SK-N-SH (cell line): ENCODE measurements around the gene HEMK1. TPM values are rescaled to one million over a fixed set of nuclear protein-coding genes. Genes with fewer than 3 reads are reported as not detected.

Source experiments
- CTCF ChIA-PET: fragments of 300-600, 350-600 bp; formaldehyde crosslinking; extraction: SDS; loops from one replicate; lab custom pipeline; 2021; lab: Yijun Ruan, JAX
- POLR2A ChIA-PET: fragments of 350-600 bp; sonication (Branson Sonifier 250); formaldehyde crosslinking; extraction: SDS; loops from one replicate; lab custom pipeline; 2020; ENCODE audit warnings: antibody characterized with exemption, inconsistent platforms; lab: Yijun Ruan, JAX
- DNase-seq: peaks from one replicate; pipeline ENCODE4 v3.0.0; 2012
- H2AFZ ChIP-seq: fragments of 200-600 bp; sonication (generic); 2 replicates; pipeline ENCODE4 v1.8.1; 2016; ENCODE audit warnings: antibody characterized with exemption, mild to moderate bottlenecking, low read depth
- H3F3A ChIP-seq: fragments of 200-600 bp; sonication (generic); replicated peaks from 2 replicates; pipeline ENCODE3; 2016; ENCODE audit warnings: antibody characterized with exemption, mild to moderate bottlenecking; ENCODE audit not compliant: insufficient read depth
- H3K27ac ChIP-seq, 2 experiments: fragments of 200-500 bp in 1 of 2; fragments of 200-600 bp in 1 of 2; sonication (Bioruptor generic) in 1 of 2; sonication (generic), shearing (Covaris generic) in 1 of 2; 2 replicates each; pipeline versions ENCODE4 v1.5.1 to v1.6.1; 2014 to 2016; ENCODE audit warnings: low read depth in 2 of 2, inconsistent platforms in 1 of 2, low read length in 1 of 2, mild to moderate bottlenecking in 1 of 2, mixed read lengths in 1 of 2
- H3K27me3 ChIP-seq: fragments of 200-600 bp; sonication (generic), shearing (Covaris generic); 2 replicates; pipeline ENCODE4 v1.6.1; 2016; ENCODE audit warnings: mixed run types; ENCODE audit not compliant: insufficient read depth
- H3K36me3 ChIP-seq, 2 experiments: fragments of 200-500 bp in 1 of 2; fragments of 200-600 bp in 1 of 2; sonication (Bioruptor generic) in 1 of 2; sonication (generic) in 1 of 2; replicated peaks in 1 of 2; 2 replicates each; pipeline versions ENCODE3 to v1.5.1; 2014 to 2016; ENCODE audit warnings: low read length in 1 of 2, mild to moderate bottlenecking in 1 of 2; ENCODE audit not compliant: insufficient read depth in 2 of 2, control insufficient read depth in 1 of 2
- H3K4me1 ChIP-seq, 2 experiments: fragments of 200-500 bp in 1 of 2; fragments of 200-600 bp in 1 of 2; sonication (Bioruptor generic) in 1 of 2; sonication (generic), shearing (Covaris generic) in 1 of 2; 2 replicates each; pipeline versions ENCODE4 v1.5.1 to v1.6.1; 2014 to 2016; ENCODE audit warnings: low read depth in 1 of 2, low read length in 1 of 2, mixed run types in 1 of 2; ENCODE audit not compliant: insufficient read depth in 2 of 2, control insufficient read depth in 1 of 2
- H3K4me2 ChIP-seq: fragments of 200-600 bp; sonication (generic), shearing (Covaris generic); 2 replicates; pipeline ENCODE4 v1.6.1; 2017; ENCODE audit warnings: mixed run types
- H3K4me3 ChIP-seq, 2 experiments: fragments of 200-500 bp in 1 of 2; fragments of 200-600 bp in 1 of 2; sonication (Bioruptor generic) in 1 of 2; sonication (generic), shearing (Covaris generic) in 1 of 2; 2 replicates each; pipeline versions ENCODE4 v1.5.1 to v1.8.1; 2014 to 2016; ENCODE audit warnings: low read depth in 2 of 2, inconsistent platforms in 1 of 2, low read length in 1 of 2, mild to moderate bottlenecking in 1 of 2, mixed read lengths in 1 of 2, moderate library complexity in 1 of 2
- H3K79me2 ChIP-seq: fragments of 200-600 bp; sonication (generic); 2 replicates; pipeline ENCODE4 v1.8.1; 2017; ENCODE audit warnings: mild to moderate bottlenecking; ENCODE audit not compliant: insufficient read depth
- H3K9ac ChIP-seq: fragments of 200-600 bp; sonication (generic); 2 replicates; pipeline ENCODE4 v1.6.1; 2017; ENCODE audit warnings: mixed run types
- H3K9me2 ChIP-seq: fragments of 200-600 bp; sonication (generic); 2 replicates; pipeline ENCODE4 v1.6.1; 2017; ENCODE audit warnings: mixed run types
- H3K9me3 ChIP-seq: fragments of 200-600 bp; sonication (generic); 2 replicates; pipeline ENCODE4 v1.6.1; 2017; ENCODE audit warnings: mixed run types, mild to moderate bottlenecking, moderate library complexity
- H4K20me1 ChIP-seq: fragments of 200-600 bp; sonication (generic); 2 replicates; pipeline ENCODE4 v1.6.1; 2017; ENCODE audit warnings: mild to moderate bottlenecking, mixed run types; ENCODE audit not compliant: insufficient read depth
- CHD2 ChIP-seq: fragments of 150-350 bp; IDR thresholded peaks from 2 replicates; pipeline ENCODE4 v1.6.1; 2018; ENCODE audit warnings: low read length; ENCODE audit not compliant: partially characterized antibody
- EP300 ChIP-seq, 2 experiments: IDR thresholded peaks; 2 replicates each; pipeline versions ENCODE4 v1.4.0 to v1.6.1; 2012; ENCODE audit warnings: borderline replicate concordance in 1 of 2, low read depth in 1 of 2, low read length in 1 of 2
- EZH2phosphoT487 ChIP-seq: fragments of 200-600 bp; sonication (generic); IDR thresholded peaks from 2 replicates; pipeline ENCODE4 v1.6.1; 2017; ENCODE audit warnings: low read depth, mixed run types, mild to moderate bottlenecking, antibody characterized with exemption, moderate library complexity, borderline replicate concordance
- FOXM1 ChIP-seq: IDR thresholded peaks from 2 replicates; pipeline ENCODE4 v1.4.0; 2012; ENCODE audit warnings: low read depth, mild to moderate bottlenecking
- NFIC ChIP-seq: IDR thresholded peaks from 2 replicates; pipeline ENCODE4 v1.4.0; 2012; ENCODE audit warnings: borderline replicate concordance
- RXRA ChIP-seq: IDR thresholded peaks from 2 replicates; pipeline ENCODE4 v1.4.0; 2012; ENCODE audit warnings: low read depth, mild to moderate bottlenecking, borderline replicate concordance
- SMC3 ChIP-seq: IDR thresholded peaks from 2 replicates; pipeline ENCODE4 v1.6.1; 2012; ENCODE audit warnings: low read depth, low read length, improper control_type of control experiment
- TCF12 ChIP-seq: IDR thresholded peaks from 2 replicates; pipeline ENCODE4 v1.4.0; 2012
- YY1 ChIP-seq: IDR thresholded peaks from 2 replicates; pipeline ENCODE4 v1.4.0; 2012; ENCODE audit warnings: low read depth, mild to moderate bottlenecking
- WGBS: methylation state at CpG from one replicate; pipeline ENCODE4 v1.1.6; 2017; ENCODE audit warnings: low lambda C conversion rate; 5-methylcytosine and 5-hydroxymethylcytosine counted together
- polyA plus RNA-seq, 3 experiments: library from polyadenylated mRNA; depleted of rRNA; stranded (reverse); fragments of >200 nt; gene quantifications; 2 replicates each; pipeline ENCODE4 v1.2.3, GENCODE V29; 2012
- TF ChIP-seq, protein P1 (sequence below): IDR thresholded peaks from 2 replicates; pipeline ENCODE4 v1.4.0; 2012; ENCODE audit warnings: low read depth, borderline replicate concordance
- TF ChIP-seq, protein P2 (sequence below): fragments of 150-350 bp; IDR thresholded peaks from 2 replicates; pipeline ENCODE4 v1.6.1; 2017; ENCODE audit warnings: antibody characterized with exemption, low read length, low read depth, borderline replicate concordance
- TF ChIP-seq, protein P3 (sequence below): fragments of 200-600 bp; sonication (generic); IDR thresholded peaks from 2 replicates; pipeline ENCODE4 v1.6.1; 2017; ENCODE audit warnings: antibody characterized with exemption, mild to moderate bottlenecking, moderate library complexity
- TF ChIP-seq, protein P4 (sequence below): fragments of 150-350 bp; IDR thresholded peaks from 2 replicates; pipeline ENCODE4 v1.6.1; 2016; ENCODE audit warnings: mild to moderate bottlenecking, low read depth, low read length
- TF ChIP-seq, protein P5 (sequence below): IDR thresholded peaks from 2 replicates; pipeline ENCODE4 v1.4.0; 2012; ENCODE audit warnings: low read depth

HEMK1 gene
- polyA plus RNA-seq, 1 of the 3 experiments (the other 2 are of a cell fraction) = 15.4 TPM

DNA sequence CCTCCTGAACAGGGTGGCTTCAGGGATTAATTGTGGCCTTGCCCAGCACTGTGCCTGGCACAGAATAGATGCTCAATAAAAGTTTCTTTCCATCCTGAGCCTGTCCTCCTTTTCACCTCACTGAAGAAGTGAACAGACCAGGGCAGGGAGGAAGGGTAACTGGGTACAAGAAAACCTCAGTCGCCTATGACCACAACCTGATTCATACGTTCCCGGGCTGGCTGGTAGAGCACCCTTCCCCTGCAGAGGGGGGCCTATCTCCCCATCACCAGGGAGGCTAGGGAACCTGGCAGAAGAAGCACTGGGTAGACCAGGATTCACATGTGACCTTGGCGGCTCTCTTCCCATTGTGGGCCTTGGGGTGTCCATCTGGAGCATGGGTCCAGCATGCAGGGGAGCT lies 38.1 kb upstream of the HEMK1 start:
- no peak overlapping the region for H3K9ac ChIP-seq
- H3K27ac ChIP-seq = no peak overlapping the region
- no peaks in the 10 kb centered on the region for H3K79me2 ChIP-seq
- no peak overlapping the region for H3K4me2 ChIP-seq
- H3K27me3 ChIP-seq = peaks cover 12% of the 10 kb centered on the region
- H3K4me1 ChIP-seq = peaks cover 0 to 16% of the 10 kb centered on the region in 2 experiments; a peak in 1 of 4 replicates
- H3K9me3 ChIP-seq = no peaks in the 10 kb centered on the region
- no peaks in the 10 kb centered on the region for H3K36me3 ChIP-seq
- ChIA-PET CTCF (interaction anchor here (0.6 to 0.7 kb wide), 2 partner anchors 9 to 21 kb away, joined by 3 read pairs; no protein-coding TSS in a partner anchor), POLR2A (no interaction called here)
- no peaks in the 10 kb centered on the region for H4K20me1 ChIP-seq
- no peaks in the 10 kb centered on the region for H3K9me2 ChIP-seq
- no peak overlapping the region for H2AFZ ChIP-seq
- H3K4me3 ChIP-seq = no peak overlapping the region
- no peak for DNase-seq
- TF ChIP-seq, protein P1, sequence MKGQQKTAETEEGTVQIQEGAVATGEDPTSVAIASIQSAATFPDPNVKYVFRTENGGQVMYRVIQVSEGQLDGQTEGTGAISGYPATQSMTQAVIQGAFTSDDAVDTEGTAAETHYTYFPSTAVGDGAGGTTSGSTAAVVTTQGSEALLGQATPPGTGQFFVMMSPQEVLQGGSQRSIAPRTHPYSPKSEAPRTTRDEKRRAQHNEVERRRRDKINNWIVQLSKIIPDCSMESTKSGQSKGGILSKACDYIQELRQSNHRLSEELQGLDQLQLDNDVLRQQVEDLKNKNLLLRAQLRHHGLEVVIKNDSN = no peak
- TF ChIP-seq FOXM1 (no peak), RXRA (no peak), CHD2 (no peak), TCF12 (no peak), EP300 (IDR thresholded peaks at IDR 0.05; ENCODE audit: borderline replicate concordance in 1 of 2, low read depth in 1 of 2, low read length in 1 of 2) (no peak), EZH2phosphoT487 (no peak), YY1 (no peak), NFIC (no peak), SMC3 (no peak)
- TF ChIP-seq, protein P2, sequence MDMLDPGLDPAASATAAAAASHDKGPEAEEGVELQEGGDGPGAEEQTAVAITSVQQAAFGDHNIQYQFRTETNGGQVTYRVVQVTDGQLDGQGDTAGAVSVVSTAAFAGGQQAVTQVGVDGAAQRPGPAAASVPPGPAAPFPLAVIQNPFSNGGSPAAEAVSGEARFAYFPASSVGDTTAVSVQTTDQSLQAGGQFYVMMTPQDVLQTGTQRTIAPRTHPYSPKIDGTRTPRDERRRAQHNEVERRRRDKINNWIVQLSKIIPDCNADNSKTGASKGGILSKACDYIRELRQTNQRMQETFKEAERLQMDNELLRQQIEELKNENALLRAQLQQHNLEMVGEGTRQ = no peak
- TF ChIP-seq, protein P3, sequence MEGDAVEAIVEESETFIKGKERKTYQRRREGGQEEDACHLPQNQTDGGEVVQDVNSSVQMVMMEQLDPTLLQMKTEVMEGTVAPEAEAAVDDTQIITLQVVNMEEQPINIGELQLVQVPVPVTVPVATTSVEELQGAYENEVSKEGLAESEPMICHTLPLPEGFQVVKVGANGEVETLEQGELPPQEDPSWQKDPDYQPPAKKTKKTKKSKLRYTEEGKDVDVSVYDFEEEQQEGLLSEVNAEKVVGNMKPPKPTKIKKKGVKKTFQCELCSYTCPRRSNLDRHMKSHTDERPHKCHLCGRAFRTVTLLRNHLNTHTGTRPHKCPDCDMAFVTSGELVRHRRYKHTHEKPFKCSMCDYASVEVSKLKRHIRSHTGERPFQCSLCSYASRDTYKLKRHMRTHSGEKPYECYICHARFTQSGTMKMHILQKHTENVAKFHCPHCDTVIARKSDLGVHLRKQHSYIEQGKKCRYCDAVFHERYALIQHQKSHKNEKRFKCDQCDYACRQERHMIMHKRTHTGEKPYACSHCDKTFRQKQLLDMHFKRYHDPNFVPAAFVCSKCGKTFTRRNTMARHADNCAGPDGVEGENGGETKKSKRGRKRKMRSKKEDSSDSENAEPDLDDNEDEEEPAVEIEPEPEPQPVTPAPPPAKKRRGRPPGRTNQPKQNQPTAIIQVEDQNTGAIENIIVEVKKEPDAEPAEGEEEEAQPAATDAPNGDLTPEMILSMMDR = no peak
- TF ChIP-seq, protein P4, sequence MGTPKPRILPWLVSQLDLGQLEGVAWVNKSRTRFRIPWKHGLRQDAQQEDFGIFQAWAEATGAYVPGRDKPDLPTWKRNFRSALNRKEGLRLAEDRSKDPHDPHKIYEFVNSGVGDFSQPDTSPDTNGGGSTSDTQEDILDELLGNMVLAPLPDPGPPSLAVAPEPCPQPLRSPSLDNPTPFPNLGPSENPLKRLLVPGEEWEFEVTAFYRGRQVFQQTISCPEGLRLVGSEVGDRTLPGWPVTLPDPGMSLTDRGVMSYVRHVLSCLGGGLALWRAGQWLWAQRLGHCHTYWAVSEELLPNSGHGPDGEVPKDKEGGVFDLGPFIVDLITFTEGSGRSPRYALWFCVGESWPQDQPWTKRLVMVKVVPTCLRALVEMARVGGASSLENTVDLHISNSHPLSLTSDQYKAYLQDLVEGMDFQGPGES = no peak
- TF ChIP-seq, protein P5, sequence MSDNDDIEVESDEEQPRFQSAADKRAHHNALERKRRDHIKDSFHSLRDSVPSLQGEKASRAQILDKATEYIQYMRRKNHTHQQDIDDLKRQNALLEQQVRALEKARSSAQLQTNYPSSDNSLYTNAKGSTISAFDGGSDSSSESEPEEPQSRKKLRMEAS = no peak
- 0% methylated on average over 1 of the region's 4 CpGs for WGBS
- H3F3A ChIP-seq = no peaks in the 10 kb centered on the region
